GM06990 (cell line): Measurements from ENCODE around the gene ZNF433.

Experiments used
- DNase-seq: peaks from one replicate; pipeline ENCODE4 v3.0.0-alpha.2; 2011; ENCODE audit not compliant: insufficient read length; ENCODE audit errors: extremely low read depth
- H3K27me3 ChIP-seq: replicated peaks from 2 replicates; pipeline ENCODE4 v1.6.0; 2011; ENCODE audit warnings: low read length; ENCODE audit not compliant: control insufficient read depth, insufficient read depth
- H3K36me3 ChIP-seq: 2 replicates; pipeline ENCODE4 v1.5.1; 2011; ENCODE audit warnings: low read length; ENCODE audit not compliant: control insufficient read depth, insufficient read depth
- H3K4me3 ChIP-seq: replicated peaks from 2 replicates; pipeline ENCODE4 v1.5.1; 2011; ENCODE audit warnings: low read depth, mild to moderate bottlenecking, control low read depth, low read length
- TF ChIP-seq, protein P1 (sequence below): IDR thresholded peaks from 2 replicates; pipeline ENCODE4 v1.5.1; 2011; ENCODE audit warnings: low read length, control low read depth, mild to moderate bottlenecking, inconsistent platforms; ENCODE audit not compliant: insufficient read depth, poor library complexity, severe bottlenecking

The ZNF433 gene

DNA sequence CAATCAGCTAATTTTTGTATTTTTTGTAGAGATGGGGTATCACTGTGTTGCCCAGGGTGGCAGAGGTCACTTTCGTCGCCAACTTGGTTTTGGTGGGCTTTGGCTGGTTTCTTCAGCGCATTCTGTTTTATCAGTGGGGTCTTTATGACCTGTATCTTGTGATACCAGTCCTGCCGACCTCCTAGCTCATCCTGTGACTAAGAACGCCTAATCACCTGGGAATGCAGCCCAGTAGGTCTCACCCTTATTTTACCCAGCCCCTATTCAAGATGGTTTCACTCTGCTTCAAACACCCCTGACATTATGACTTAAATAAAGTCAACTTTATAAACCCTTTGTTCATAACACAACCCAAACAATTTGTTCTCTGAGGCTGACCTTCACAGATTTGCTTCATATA, 20.3 kb upstream of the ZNF433 start:
- Histone ChIP-seq H3K27me3 (no peaks in the 10 kb centered on the region), H3K36me3 (no peaks in the 10 kb centered on the region), H3K4me3 (no peak overlapping the region)
- no peak for DNase-seq
- TF ChIP-seq, protein P1, sequence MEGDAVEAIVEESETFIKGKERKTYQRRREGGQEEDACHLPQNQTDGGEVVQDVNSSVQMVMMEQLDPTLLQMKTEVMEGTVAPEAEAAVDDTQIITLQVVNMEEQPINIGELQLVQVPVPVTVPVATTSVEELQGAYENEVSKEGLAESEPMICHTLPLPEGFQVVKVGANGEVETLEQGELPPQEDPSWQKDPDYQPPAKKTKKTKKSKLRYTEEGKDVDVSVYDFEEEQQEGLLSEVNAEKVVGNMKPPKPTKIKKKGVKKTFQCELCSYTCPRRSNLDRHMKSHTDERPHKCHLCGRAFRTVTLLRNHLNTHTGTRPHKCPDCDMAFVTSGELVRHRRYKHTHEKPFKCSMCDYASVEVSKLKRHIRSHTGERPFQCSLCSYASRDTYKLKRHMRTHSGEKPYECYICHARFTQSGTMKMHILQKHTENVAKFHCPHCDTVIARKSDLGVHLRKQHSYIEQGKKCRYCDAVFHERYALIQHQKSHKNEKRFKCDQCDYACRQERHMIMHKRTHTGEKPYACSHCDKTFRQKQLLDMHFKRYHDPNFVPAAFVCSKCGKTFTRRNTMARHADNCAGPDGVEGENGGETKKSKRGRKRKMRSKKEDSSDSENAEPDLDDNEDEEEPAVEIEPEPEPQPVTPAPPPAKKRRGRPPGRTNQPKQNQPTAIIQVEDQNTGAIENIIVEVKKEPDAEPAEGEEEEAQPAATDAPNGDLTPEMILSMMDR: no peak

DNA sequence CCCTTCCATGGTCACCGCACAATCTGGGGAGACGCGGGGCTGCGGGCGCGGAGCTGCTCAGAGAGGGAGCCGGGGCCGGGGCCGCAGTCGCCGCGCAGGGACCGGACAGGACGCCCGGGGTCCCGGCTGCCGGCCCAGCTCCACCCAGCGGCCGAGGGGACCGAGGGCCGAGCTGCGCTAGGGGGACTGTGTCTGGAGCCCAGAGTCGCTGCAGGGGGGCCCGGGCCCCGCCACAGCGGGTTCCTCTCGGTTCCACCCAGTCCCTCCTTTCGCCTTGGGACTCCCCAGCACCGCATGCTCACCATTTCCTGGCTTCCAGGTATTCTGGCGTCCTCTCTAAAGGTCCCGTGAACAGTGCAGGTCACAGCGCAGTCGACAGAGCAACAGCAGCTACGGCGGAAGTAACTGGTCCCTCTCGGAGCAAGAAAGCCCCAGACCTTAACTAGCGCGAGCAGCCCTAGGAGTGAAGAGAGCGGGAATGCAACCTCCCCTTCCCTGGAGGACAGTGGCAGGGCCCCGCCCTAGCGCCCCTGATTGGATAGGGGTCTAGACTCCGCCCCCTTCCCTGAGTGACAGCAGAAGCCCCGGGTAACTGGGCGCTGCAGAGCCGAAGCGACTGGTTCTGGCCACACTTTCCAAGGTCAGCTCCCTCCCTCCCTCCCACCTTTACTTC, 17.2 kb upstream of the ZNF433 start, which contains the start of gene ZNF878:
TSS of gene ZNF878 (minus strand) at position 465 of the 673 bp plus-strand sequence. CDS start at position 305, 160 bp downstream.
- H3K4me3 ChIP-seq: peak within 1 kb of the TSS; percentile 83
- DNase-seq: peak; percentile 83

DNA sequence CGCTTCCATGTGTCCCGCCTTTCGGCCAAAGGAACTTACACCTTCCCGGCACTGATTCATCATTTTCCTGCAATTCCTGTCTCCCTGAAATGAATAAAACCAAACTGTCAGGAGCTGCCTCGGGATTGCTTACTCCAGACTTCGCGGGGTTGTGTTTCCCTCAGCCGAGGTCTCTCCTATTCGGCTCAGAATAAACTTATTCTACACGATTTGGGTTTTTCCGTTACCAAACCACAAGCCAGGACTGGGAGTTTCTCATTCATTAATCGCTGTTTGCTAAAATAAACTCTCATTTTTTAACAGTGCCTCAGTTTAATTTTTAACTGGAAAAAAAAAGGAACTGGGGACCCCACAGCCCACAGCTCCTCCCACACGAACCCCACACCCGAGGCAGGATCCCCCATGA, 16.6 kb upstream of the ZNF433 start:
- peak overlapping the region; percentile 83 for H3K4me3 ChIP-seq
- no peaks in the 10 kb centered on the region for H3K36me3 ChIP-seq
- H3K27me3 ChIP-seq: no peaks in the 10 kb centered on the region
- DNase-seq: no peak
- TF ChIP-seq, protein P1: no peak

More for the DNA sequence above, 17.2 kb upstream of the ZNF433 start, which contains the start of gene ZNF878:
- Histone ChIP-seq H3K27me3 (no peaks in the 10 kb centered on the region), H3K36me3 (no peaks in the 10 kb centered on the region)
- TF ChIP-seq, protein P1: peak; percentile 34

DNA sequence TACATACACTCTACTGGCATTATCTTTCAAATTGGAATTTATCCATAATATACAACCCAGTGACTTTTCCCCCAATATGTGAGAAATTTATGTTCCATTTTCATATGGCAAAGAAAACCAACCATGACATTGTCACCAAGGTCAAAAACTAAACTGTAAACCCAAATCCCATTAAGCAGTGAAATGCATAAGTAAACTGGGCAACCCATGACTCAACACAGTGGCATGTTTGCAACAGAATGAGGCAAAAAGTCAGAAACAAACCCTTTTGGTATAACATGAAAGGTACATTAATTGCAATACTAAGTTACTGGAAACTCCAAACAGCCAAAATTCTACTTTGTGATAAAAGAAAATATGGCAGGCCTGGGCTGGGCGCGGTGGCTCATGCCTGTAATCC, 12.4 kb upstream of the ZNF433 start:
- DNase-seq: no peak
- Histone ChIP-seq H3K27me3 (no peaks in the 10 kb centered on the region), H3K4me3 (no peak overlapping the region), H3K36me3 (no peaks in the 10 kb centered on the region)
- TF ChIP-seq, protein P1: no peak

DNA sequence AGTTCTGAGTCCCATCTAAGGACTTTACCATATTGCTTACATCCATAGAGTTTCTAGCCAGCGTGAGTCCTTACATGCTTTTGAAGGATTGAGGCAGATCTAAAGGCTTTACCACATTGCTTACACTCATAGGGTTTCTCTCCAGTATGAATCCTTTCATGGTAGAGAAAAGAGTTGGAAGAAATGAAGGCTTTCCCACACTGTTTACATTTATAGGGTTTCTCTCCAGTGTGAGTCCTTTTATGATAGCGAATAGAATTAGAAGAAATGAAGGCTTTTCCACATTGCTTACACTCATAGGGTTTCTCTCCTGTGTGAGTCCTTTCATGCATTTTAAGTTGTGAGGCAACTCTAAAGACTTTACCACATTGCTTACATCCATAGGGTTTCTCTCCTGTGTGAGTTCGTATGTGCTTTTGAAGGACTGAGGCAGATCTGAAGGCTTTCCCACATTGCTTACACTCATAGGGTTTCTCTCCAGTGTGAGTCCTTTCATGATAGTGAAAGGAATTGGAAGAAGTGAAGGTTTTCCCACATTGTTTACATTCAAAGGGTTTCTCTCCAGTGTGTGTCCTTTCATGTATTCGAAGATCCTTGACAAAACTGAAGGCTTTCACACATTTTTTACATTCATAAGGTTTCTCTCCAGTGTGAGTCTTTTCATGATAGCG, 8.4 kb upstream of the ZNF433 start:
- TF ChIP-seq, protein P1: no peak
- Histone ChIP-seq H3K27me3 (no peaks in the 10 kb centered on the region), H3K36me3 (no peaks in the 10 kb centered on the region), H3K4me3 (no peak overlapping the region)
- no peak for DNase-seq
